GM23338 (cell line): ENCODE results near the gene TIGAR. TPM values are rescaled to one million over a fixed set of nuclear protein-coding genes. Genes with fewer than 3 reads are reported as not detected.

ENCODE experiments used
- ATAC-seq: fragments of 200-7000 bp; cut with Tn5 transposase; 3 replicates; pipeline ENCODE4 v1.9.1; 2020
- DNase-seq: peaks from one replicate; pipeline ENCODE4 v3.0.0-alpha.2; 2015; ENCODE audit warnings: low spot score
- H2AFZ ChIP-seq: fragments of 200-600 bp; sonication (generic); 2 replicates; pipeline ENCODE4 v1.8.0; 2016; ENCODE audit warnings: antibody characterized with exemption, mild to moderate bottlenecking, moderate library complexity
- H3F3A ChIP-seq: fragments of 200-600 bp; sonication (generic); replicated peaks from 2 replicates; pipeline ENCODE4 v1.8.0; 2017; ENCODE audit warnings: antibody characterized with exemption, mixed run types, low read depth
- H3K27ac ChIP-seq: fragments of 200-600 bp; sonication (generic); 2 replicates; pipeline ENCODE4 v1.6.1; 2016; ENCODE audit warnings: low read depth
- H3K27me3 ChIP-seq: fragments of 200-600 bp; sonication (generic); 2 replicates; pipeline ENCODE4 v1.8.0; 2016; ENCODE audit warnings: mild to moderate bottlenecking, mixed run types, moderate library complexity; ENCODE audit not compliant: insufficient read depth
- H3K36me3 ChIP-seq: fragments of 200-600 bp; sonication (generic); 2 replicates; pipeline ENCODE4 v1.8.0; 2016; ENCODE audit warnings: mild to moderate bottlenecking; ENCODE audit not compliant: insufficient read depth
- H3K4me1 ChIP-seq: fragments of 200-600 bp; sonication (generic); 2 replicates; pipeline ENCODE4 v1.8.0; 2016; ENCODE audit warnings: mild to moderate bottlenecking, moderate library complexity; ENCODE audit not compliant: insufficient read depth
- H3K4me2 ChIP-seq: fragments of 200-600 bp; sonication (generic); 2 replicates; pipeline ENCODE4 v1.7.1; 2017; ENCODE audit warnings: mixed run types
- H3K4me3 ChIP-seq: fragments of 200-600 bp; sonication (generic); 2 replicates; pipeline ENCODE4 v1.6.1; 2016; ENCODE audit warnings: mixed run types
- H3K79me2 ChIP-seq: fragments of 200-600 bp; sonication (generic); replicated peaks from 2 replicates; pipeline ENCODE4 v1.8.0; 2017; ENCODE audit warnings: mild to moderate bottlenecking; ENCODE audit not compliant: insufficient read depth
- H3K9me2 ChIP-seq: fragments of 200-600 bp; sonication (generic); 2 replicates; pipeline ENCODE4 v1.8.0; 2017; ENCODE audit not compliant: insufficient read depth
- H4K20me1 ChIP-seq: fragments of 200-600 bp; sonication (generic); replicated peaks from 2 replicates; pipeline ENCODE4 v1.8.0; 2017; ENCODE audit warnings: mild to moderate bottlenecking; ENCODE audit not compliant: insufficient read depth
- H3K27ac Mint-ChIP-seq: 2 replicates; pipeline ENCODE4 v1.8.0; 2020; ENCODE audit warnings: inconsistent platforms, mild to moderate bottlenecking, moderate library complexity, mixed read lengths
- H3K27me3 Mint-ChIP-seq: 3 replicates; pipeline ENCODE4 v1.8.0; 2022; ENCODE audit warnings: low read depth, mild to moderate bottlenecking, moderate library complexity, mixed read lengths, inconsistent platforms; ENCODE audit not compliant: insufficient read depth, poor library complexity
- H3K36me3 Mint-ChIP-seq: 3 replicates; pipeline ENCODE4 v1.8.0; 2021; ENCODE audit warnings: low read depth, mild to moderate bottlenecking, inconsistent platforms, moderate library complexity, mixed read lengths
- H3K4me1 Mint-ChIP-seq: 3 replicates; pipeline ENCODE4 v1.8.0; 2020; ENCODE audit warnings: mild to moderate bottlenecking, inconsistent platforms, mixed read lengths
- H3K4me3 Mint-ChIP-seq: 3 replicates; pipeline ENCODE4 v1.8.0; 2021; ENCODE audit warnings: moderate library complexity, mild to moderate bottlenecking, inconsistent platforms, mixed read lengths
- H3K9me3 Mint-ChIP-seq: 3 replicates; pipeline ENCODE4 v1.8.0; 2020; ENCODE audit warnings: moderate library complexity, mild to moderate bottlenecking, inconsistent platforms, mixed read lengths
- CREB1 ChIP-seq: fragments of 250-450 bp; sonication (Bioruptor Pico); IDR thresholded peaks from 2 replicates; pipeline ENCODE4 v1.5.0; 2020; ENCODE audit warnings: low read depth, mild to moderate bottlenecking, moderate library complexity
- EZH2 ChIP-seq: fragments of 200-600 bp; sonication (generic); IDR thresholded peaks from one replicate; pipeline ENCODE4 v1.8.0; 2017; ENCODE audit warnings: antibody characterized with exemption, mild to moderate bottlenecking, low read depth; ENCODE audit not compliant: unreplicated experiment
- EZH2phosphoT487 ChIP-seq: fragments of 200-600 bp; sonication (generic); IDR thresholded peaks from one replicate; pipeline ENCODE4 v1.8.1; 2018; ENCODE audit warnings: antibody characterized with exemption; ENCODE audit not compliant: unreplicated experiment
- JUNB ChIP-seq: IDR thresholded peaks from one replicate; pipeline ENCODE4 v1.6.1; 2016; ENCODE audit warnings: antibody characterized with exemption; ENCODE audit not compliant: unreplicated experiment
- NANOG ChIP-seq: IDR thresholded peaks from 2 replicates; pipeline ENCODE4 v1.6.1; 2016; ENCODE audit warnings: antibody characterized with exemption, borderline replicate concordance
- POLR2AphosphoS5 ChIP-seq: IDR thresholded peaks from 2 replicates; pipeline ENCODE4 v1.6.1; 2016; ENCODE audit warnings: antibody characterized with exemption, low read depth
- REST ChIP-seq: IDR thresholded peaks from one replicate; pipeline ENCODE4 v1.6.1; 2018; ENCODE audit warnings: antibody characterized with exemption; ENCODE audit not compliant: unreplicated experiment
- STAT1 ChIP-seq: IDR thresholded peaks from one replicate; pipeline ENCODE4 v1.6.1; 2016; ENCODE audit warnings: antibody characterized with exemption; ENCODE audit not compliant: unreplicated experiment
- ZNF114 ChIP-seq: fragments of 250-450 bp; sonication (Bioruptor Pico); IDR thresholded peaks from 2 replicates; pipeline ENCODE4 v1.5.0; 2020; ENCODE audit warnings: mild to moderate bottlenecking, moderate library complexity
- ZNF331 ChIP-seq: fragments of 250-450 bp; sonication (Bioruptor Pico); IDR thresholded peaks from 2 replicates; pipeline ENCODE4 v1.5.0; 2020; ENCODE audit warnings: low read depth, mild to moderate bottlenecking, moderate library complexity
- ZNF462 ChIP-seq: fragments of 250-450 bp; sonication (Bioruptor Pico); IDR thresholded peaks from 2 replicates; pipeline ENCODE4 v1.5.0; 2020; ENCODE audit warnings: mild to moderate bottlenecking, moderate library complexity
- polyA plus RNA-seq: library from polyadenylated mRNA; unstranded; fragments of >200 nt; fragmentation: Nextera tagmentation; extraction: Ambion mirVana; gene quantifications from 2 replicates; pipeline ENCODE4 v1.2.1, GENCODE V29; 2016
- total RNA-seq: library from RNA; depleted of rRNA; stranded (reverse); fragments of >200 nt; shearing (Covaris generic); gene quantifications from 2 replicates; pipeline ENCODE4 v1.2.3, GENCODE V29; 2014
- TF ChIP-seq, protein P1 (sequence below): IDR thresholded peaks from 2 replicates; pipeline ENCODE4 v1.6.1; 2016; ENCODE audit warnings: antibody characterized with exemption
- TF ChIP-seq, protein P2 (sequence below), 2 experiments: fragments of 200-600 bp in 1 of 2; sonication (generic) in 1 of 2; conservative IDR thresholded peaks; 2 replicates each; pipeline versions ENCODE4 v1.5.1 to v1.6.1; 2016 to 2017; ENCODE audit warnings: antibody characterized with exemption in 2 of 2, low read depth in 2 of 2, mild to moderate bottlenecking in 2 of 2, moderate library complexity in 1 of 2

TIGAR gene
- total and polyA plus RNA-seq, 2 experiments from 2014 or later: 10.4 to 13.3 TPM

GRCh38 chr12:4292341-4293073, 28.5 kb upstream of the TIGAR start:
- H4K20me1 ChIP-seq: peaks cover 74% of the 10 kb centered on the region
- Mint-ChIP-seq H3K9me3 (no peaks in the 10 kb centered on the region; the same call in 2 of the 3 replicates), H3K27ac (no peak overlapping the region; the same call in 1 of the 2 replicates), H3K27me3 (peaks cover 18% of the 10 kb centered on the region), H3K4me3 (no peak overlapping the region), H3K4me1 (peaks cover 52% of the 10 kb centered on the region), H3K36me3 (peaks cover 99% of the 10 kb centered on the region)
- ATAC-seq (no peak), DNase-seq (no peak)
- peaks cover 93% of the 10 kb centered on the region for H3K79me2 ChIP-seq
- no peaks in the 10 kb centered on the region for H3K27me3 ChIP-seq
- TF ChIP-seq, protein P1, sequence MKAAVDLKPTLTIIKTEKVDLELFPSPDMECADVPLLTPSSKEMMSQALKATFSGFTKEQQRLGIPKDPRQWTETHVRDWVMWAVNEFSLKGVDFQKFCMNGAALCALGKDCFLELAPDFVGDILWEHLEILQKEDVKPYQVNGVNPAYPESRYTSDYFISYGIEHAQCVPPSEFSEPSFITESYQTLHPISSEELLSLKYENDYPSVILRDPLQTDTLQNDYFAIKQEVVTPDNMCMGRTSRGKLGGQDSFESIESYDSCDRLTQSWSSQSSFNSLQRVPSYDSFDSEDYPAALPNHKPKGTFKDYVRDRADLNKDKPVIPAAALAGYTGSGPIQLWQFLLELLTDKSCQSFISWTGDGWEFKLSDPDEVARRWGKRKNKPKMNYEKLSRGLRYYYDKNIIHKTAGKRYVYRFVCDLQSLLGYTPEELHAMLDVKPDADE: no peak
- TF ChIP-seq ZNF114 (CRISPR knock-in tag) (no peak), JUNB (no peak), CREB1 (no peak), EZH2 (no peak), STAT1 (no peak), REST (no peak), POLR2AphosphoS5 (no peak), NANOG (no peak), EZH2phosphoT487 (no peak), ZNF331 (CRISPR knock-in tag) (no peak), ZNF462 (CRISPR knock-in tag) (no peak)
- TF ChIP-seq, protein P2, sequence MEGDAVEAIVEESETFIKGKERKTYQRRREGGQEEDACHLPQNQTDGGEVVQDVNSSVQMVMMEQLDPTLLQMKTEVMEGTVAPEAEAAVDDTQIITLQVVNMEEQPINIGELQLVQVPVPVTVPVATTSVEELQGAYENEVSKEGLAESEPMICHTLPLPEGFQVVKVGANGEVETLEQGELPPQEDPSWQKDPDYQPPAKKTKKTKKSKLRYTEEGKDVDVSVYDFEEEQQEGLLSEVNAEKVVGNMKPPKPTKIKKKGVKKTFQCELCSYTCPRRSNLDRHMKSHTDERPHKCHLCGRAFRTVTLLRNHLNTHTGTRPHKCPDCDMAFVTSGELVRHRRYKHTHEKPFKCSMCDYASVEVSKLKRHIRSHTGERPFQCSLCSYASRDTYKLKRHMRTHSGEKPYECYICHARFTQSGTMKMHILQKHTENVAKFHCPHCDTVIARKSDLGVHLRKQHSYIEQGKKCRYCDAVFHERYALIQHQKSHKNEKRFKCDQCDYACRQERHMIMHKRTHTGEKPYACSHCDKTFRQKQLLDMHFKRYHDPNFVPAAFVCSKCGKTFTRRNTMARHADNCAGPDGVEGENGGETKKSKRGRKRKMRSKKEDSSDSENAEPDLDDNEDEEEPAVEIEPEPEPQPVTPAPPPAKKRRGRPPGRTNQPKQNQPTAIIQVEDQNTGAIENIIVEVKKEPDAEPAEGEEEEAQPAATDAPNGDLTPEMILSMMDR (conservative IDR thresholded peaks at IDR 0.05; ENCODE audit: low read depth in 2 of 2): no peak
- H2AFZ ChIP-seq: no peak overlapping the region
- H3K9me2 ChIP-seq: no peaks in the 10 kb centered on the region
- 0 out of 2 replicates have a peak overlapping the region, but pooled peaks have one; percentile 16 for H3K27ac ChIP-seq
- no peak overlapping the region for H3K4me3 ChIP-seq
- peaks cover 4% of the 10 kb centered on the region for H3K4me1 ChIP-seq
- H3F3A ChIP-seq: peaks cover 27% of the 10 kb centered on the region; the same call in 1 of the 2 replicates
- H3K36me3 ChIP-seq: peaks cover 77% of the 10 kb centered on the region
- no peak overlapping the region for H3K4me2 ChIP-seq
